ENCODE measurements around the gene SELENOS. TPM values are rescaled to one million over a fixed set of nuclear protein-coding genes. Genes with fewer than 3 reads are reported as not detected.

SELENOS gene
- polyA plus RNA-seq, 1 donor from 2014 or later = 136 TPM

DNA sequence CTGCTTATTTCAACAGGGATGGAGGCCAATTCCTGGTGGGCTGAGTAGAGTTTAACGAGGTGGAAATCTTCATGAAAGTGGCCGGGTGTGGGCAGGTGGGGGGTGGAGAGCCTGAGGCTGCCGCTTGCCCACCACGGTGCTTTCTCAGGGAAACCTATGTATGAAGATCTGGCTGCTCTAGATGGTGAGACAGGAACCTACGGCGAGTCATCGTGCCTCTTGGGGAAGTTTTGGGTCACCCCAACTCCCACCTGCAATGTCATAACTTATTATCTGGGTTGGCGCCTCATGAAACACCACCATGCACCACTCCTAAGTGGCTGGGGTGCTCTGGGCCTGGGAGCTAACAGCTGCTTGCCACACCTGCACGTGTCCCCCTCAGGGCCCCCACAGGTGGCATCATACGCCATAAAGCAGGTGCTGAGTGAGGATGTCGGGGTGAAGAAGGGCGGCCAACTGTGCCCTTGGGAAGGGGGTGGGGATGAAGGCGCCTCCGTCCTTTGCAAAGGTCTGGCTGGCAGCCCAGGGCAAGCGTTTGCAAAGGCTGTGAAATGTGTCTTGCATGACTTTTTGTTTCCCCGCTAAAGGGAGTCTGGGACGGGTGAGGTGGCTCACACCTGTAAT lies 45.7 kb upstream of the SELENOS start:
- H3K9ac ChIP-seq (ENCODE audit: low read length) = no peak overlapping the region
- H3K4me2 ChIP-seq (ENCODE audit: low read length) = no peak overlapping the region
- no peaks in the 10 kb centered on the region for H3K9me2 ChIP-seq (ENCODE audit: insufficient read depth, low read length)
- no peak overlapping the region for H3K4me3 ChIP-seq (ENCODE audit: low read length)
- TF ChIP-seq MXI1 (conservative IDR thresholded peaks at IDR 0.05; ENCODE audit: poor library complexity, severe bottlenecking) (no peak), POLR2AphosphoS5 (IDR thresholded peaks at IDR 0.05) (no peak), EP300 (conservative IDR thresholded peaks at IDR 0.05; ENCODE audit: poor library complexity, severe bottlenecking) (no peak), EZH2 (IDR thresholded peaks at IDR 0.05; ENCODE audit: borderline replicate concordance, insufficient read depth, low read length, poor library complexity, severe bottlenecking) (no peak)
- TF ChIP-seq, protein P1, sequence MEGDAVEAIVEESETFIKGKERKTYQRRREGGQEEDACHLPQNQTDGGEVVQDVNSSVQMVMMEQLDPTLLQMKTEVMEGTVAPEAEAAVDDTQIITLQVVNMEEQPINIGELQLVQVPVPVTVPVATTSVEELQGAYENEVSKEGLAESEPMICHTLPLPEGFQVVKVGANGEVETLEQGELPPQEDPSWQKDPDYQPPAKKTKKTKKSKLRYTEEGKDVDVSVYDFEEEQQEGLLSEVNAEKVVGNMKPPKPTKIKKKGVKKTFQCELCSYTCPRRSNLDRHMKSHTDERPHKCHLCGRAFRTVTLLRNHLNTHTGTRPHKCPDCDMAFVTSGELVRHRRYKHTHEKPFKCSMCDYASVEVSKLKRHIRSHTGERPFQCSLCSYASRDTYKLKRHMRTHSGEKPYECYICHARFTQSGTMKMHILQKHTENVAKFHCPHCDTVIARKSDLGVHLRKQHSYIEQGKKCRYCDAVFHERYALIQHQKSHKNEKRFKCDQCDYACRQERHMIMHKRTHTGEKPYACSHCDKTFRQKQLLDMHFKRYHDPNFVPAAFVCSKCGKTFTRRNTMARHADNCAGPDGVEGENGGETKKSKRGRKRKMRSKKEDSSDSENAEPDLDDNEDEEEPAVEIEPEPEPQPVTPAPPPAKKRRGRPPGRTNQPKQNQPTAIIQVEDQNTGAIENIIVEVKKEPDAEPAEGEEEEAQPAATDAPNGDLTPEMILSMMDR (IDR thresholded peaks at IDR 0.05; ENCODE audit: poor library complexity, severe bottlenecking) = no peak
- H3K79me2 ChIP-seq (replicated peaks; ENCODE audit: insufficient read depth, low read length) = no peaks in the 10 kb centered on the region
- H4K20me1 ChIP-seq (ENCODE audit: insufficient read depth) = no peaks in the 10 kb centered on the region
- H3K27ac ChIP-seq (ENCODE audit: low read length) = no peak overlapping the region
- H2AFZ ChIP-seq (ENCODE audit: low read depth, low read length) = no peak overlapping the region
- H3K27me3 ChIP-seq (ENCODE audit: insufficient read depth, low read depth, low read length) = no peaks in the 10 kb centered on the region
- H3K36me3 ChIP-seq (ENCODE audit: insufficient read depth, low read length) = no peaks in the 10 kb centered on the region
- H3K9me3 ChIP-seq (ENCODE audit: low read length) = no peaks in the 10 kb centered on the region
- H3F3A ChIP-seq (ENCODE audit: insufficient read depth, low read length, poor library complexity, severe bottlenecking) = no peaks in the 10 kb centered on the region

DNA sequence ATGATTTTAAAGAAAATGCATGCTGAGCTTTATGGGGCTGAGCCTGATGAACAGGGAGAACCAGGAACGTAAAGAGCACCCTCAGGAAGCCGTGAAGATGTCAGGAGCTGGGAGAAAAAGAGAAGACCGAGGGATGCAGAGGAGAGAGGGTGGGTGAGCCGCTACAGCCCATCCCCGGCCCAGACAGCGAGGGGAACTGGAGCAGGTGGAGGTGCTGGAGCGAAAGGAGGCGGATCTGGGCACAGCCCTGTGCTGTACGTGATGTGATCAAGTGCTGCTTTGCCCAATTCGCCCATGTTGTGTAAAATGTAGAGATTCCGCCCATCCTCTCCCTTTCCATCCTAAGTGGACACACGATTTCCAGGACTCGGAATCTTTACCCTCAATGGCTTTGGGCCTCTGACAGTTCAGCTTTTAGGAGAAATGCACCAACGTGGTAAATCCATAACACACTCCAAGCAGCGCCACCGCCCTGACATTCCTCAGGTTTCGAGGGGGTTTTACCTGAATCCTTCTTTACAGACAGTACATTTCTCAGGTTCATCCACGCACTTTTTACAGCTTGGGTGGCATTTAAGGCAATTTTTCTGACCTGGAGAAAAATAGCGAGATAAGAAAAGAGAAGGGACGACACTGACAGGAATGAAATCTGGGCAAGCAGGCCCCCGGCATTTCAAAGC lies 44.9 kb upstream of the SELENOS start:
- no peak overlapping the region for H2AFZ ChIP-seq (ENCODE audit: low read depth, low read length)
- H3K4me3 ChIP-seq (ENCODE audit: low read length) = no peak overlapping the region
- H3K36me3 ChIP-seq (ENCODE audit: insufficient read depth, low read length) = no peaks in the 10 kb centered on the region
- H3K9me2 ChIP-seq (ENCODE audit: insufficient read depth, low read length) = no peaks in the 10 kb centered on the region
- TF ChIP-seq RAD21 (conservative IDR thresholded peaks at IDR 0.05) = no peak
- TF ChIP-seq SMC3 (conservative IDR thresholded peaks at IDR 0.05; ENCODE audit: poor library complexity) = no peak
- no peak for TF ChIP-seq TAF1 (IDR thresholded peaks at IDR 0.05; ENCODE audit: low read depth)
- no peak for TF ChIP-seq EZH2 (IDR thresholded peaks at IDR 0.05; ENCODE audit: borderline replicate concordance, insufficient read depth, low read length, poor library complexity, severe bottlenecking)
- TF ChIP-seq, protein P1 (IDR thresholded peaks at IDR 0.05; ENCODE audit: poor library complexity, severe bottlenecking) = no peak
- TF ChIP-seq EP300 (conservative IDR thresholded peaks at IDR 0.05; ENCODE audit: poor library complexity, severe bottlenecking) = no peak
- TF ChIP-seq, protein P2, sequence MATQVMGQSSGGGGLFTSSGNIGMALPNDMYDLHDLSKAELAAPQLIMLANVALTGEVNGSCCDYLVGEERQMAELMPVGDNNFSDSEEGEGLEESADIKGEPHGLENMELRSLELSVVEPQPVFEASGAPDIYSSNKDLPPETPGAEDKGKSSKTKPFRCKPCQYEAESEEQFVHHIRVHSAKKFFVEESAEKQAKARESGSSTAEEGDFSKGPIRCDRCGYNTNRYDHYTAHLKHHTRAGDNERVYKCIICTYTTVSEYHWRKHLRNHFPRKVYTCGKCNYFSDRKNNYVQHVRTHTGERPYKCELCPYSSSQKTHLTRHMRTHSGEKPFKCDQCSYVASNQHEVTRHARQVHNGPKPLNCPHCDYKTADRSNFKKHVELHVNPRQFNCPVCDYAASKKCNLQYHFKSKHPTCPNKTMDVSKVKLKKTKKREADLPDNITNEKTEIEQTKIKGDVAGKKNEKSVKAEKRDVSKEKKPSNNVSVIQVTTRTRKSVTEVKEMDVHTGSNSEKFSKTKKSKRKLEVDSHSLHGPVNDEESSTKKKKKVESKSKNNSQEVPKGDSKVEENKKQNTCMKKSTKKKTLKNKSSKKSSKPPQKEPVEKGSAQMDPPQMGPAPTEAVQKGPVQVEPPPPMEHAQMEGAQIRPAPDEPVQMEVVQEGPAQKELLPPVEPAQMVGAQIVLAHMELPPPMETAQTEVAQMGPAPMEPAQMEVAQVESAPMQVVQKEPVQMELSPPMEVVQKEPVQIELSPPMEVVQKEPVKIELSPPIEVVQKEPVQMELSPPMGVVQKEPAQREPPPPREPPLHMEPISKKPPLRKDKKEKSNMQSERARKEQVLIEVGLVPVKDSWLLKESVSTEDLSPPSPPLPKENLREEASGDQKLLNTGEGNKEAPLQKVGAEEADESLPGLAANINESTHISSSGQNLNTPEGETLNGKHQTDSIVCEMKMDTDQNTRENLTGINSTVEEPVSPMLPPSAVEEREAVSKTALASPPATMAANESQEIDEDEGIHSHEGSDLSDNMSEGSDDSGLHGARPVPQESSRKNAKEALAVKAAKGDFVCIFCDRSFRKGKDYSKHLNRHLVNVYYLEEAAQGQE (IDR thresholded peaks at IDR 0.05; ENCODE audit: borderline replicate concordance) = no peak
- no peak for TF ChIP-seq POLR2AphosphoS5 (IDR thresholded peaks at IDR 0.05)
- TF ChIP-seq MXI1 (conservative IDR thresholded peaks at IDR 0.05; ENCODE audit: poor library complexity, severe bottlenecking) = no peak
- H4K20me1 ChIP-seq (ENCODE audit: insufficient read depth) = no peaks in the 10 kb centered on the region
- H3K79me2 ChIP-seq (replicated peaks; ENCODE audit: insufficient read depth, low read length) = no peaks in the 10 kb centered on the region
- no peaks in the 10 kb centered on the region for H3K27me3 ChIP-seq (ENCODE audit: insufficient read depth, low read depth, low read length)
- no peak overlapping the region for H3K4me2 ChIP-seq (ENCODE audit: low read length)
- no peaks in the 10 kb centered on the region for H3F3A ChIP-seq (ENCODE audit: insufficient read depth, low read length, poor library complexity, severe bottlenecking)
- no peak overlapping the region for H3K9ac ChIP-seq (ENCODE audit: low read length)
- H3K27ac ChIP-seq (ENCODE audit: low read length) = no peak overlapping the region
- H3K9me3 ChIP-seq (ENCODE audit: low read length) = no peaks in the 10 kb centered on the region
